H1 (cell line): ENCODE results near the gene AQP2. TPM values are rescaled to one million over a fixed set of nuclear protein-coding genes. Genes with fewer than 3 reads are reported as not detected.

Source experiments
- BACH1 ChIP-seq: IDR thresholded peaks from 2 replicates; pipeline ENCODE4 v1.6.1; 2012; ENCODE audit warnings: low read length, improper control_type of control experiment
- EZH2 ChIP-seq: fragments of 200-600 bp; sonication (generic); IDR thresholded peaks from 2 replicates; pipeline ENCODE4 v1.7.1; 2012; ENCODE audit warnings: low read depth, mild to moderate bottlenecking, moderate library complexity, low read length, inconsistent platforms; ENCODE audit not compliant: severe bottlenecking
- GABPA ChIP-seq: IDR thresholded peaks from 2 replicates; pipeline ENCODE4 v1.6.1; 2011; ENCODE audit warnings: mild to moderate bottlenecking, low read length, moderate library complexity, borderline replicate concordance; ENCODE audit not compliant: insufficient read depth
- KDM5A ChIP-seq: fragments of 200-600 bp; IDR thresholded peaks from 2 replicates; pipeline ENCODE4 v1.7.1; 2012; ENCODE audit warnings: mild to moderate bottlenecking, low read length, inconsistent platforms, mixed read lengths
- TAF7 ChIP-seq: optimal IDR thresholded peaks from 2 replicates; pipeline ENCODE3; 2011; ENCODE audit warnings: low read depth, mild to moderate bottlenecking, inconsistent platforms, low read length, moderate library complexity, borderline replicate concordance
- TCF12 ChIP-seq: IDR thresholded peaks from 2 replicates; pipeline ENCODE4 v1.6.1; 2011; ENCODE audit warnings: low read depth, mild to moderate bottlenecking, low read length
- polyA plus RNA-seq, 7 experiments: library from polyadenylated mRNA; depleted of rRNA in 3 of 7; stranded (reverse) in 5 of 7; unstranded in 2 of 7; fragments of >200 nt in 5 of 7; fragments of 200-250 nt in 2 of 7; gene quantifications; 1 replicate in 5 of 7; 2 replicates in 1 of 7; 4 replicates in 1 of 7; pipeline versions ENCODE4 v1.2.1 to v1.2.3, GENCODE V29; 2011 to 2013; ENCODE audit warnings: missing spikeins in 2 of 7, mixed read lengths in 2 of 7
- total RNA-seq: library from RNA; stranded (reverse); fragmentation: NEBNext Ultra II Directional; extraction: Animal tissue kit (Norgen Biotek cat#: 25700); gene quantifications from 2 replicates; pipeline ENCODE4 v1.2.1, GENCODE V29; 2021
- TF ChIP-seq, protein P1 (sequence below): IDR thresholded peaks from 2 replicates; pipeline ENCODE4 v1.6.1; 2012; ENCODE audit warnings: inconsistent platforms
- TF ChIP-seq, protein P2 (sequence below): IDR thresholded peaks from 2 replicates; pipeline ENCODE4 v1.6.1; 2011; ENCODE audit warnings: low read length, improper control_type of control experiment

AQP2 gene
- total and polyA plus RNA-seq, 2 of the 8 experiments (the other 6 are each of a cell fraction or from before 2014, with no cell fraction given), result not detected

DNA sequence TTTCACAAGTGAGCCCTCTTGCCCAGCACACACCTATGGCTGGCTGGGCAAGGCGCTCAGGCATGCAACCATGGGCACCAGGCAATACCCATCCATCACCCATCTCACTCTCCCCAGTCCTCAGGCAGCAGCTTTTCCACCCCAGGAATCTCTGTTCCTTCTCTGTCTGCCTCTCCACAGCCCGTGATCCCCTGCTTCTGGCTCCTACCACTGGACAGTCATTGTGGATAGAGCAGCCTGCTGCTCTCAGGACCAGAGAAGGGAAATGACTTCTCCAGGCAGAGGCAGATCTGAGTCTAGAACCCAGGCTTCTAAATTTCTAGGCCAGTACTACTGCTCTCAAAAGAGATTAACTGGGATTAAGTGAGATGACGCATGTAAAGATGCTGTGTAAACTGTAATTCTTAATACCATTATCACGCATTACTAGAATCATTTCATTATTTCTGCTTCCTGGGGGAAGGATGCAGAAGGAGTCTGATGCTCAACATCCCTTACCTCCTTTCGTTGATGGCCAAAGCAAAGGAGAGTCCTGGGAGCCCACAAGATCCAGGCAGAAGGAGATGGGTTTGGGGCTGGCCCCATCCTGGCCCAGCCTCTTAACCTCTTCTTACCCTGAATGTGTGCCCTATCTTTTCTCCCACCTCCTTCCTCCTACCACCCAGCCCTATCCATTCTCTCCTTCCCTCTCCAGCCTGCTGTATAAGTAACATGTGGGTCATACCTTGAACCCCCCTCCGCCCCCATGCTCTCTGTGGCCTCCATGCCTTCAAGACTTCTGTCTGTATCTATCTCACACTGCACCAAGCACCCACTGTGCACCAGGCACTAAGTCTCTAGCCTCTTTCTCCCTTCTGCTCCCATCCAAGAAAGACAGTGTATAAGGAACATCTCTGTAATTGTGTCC is 6.4 kb downstream of the AQP2 start (continued):
- TF ChIP-seq TAF7 (no peak), KDM5A (no peak), GABPA (no peak), BACH1 (no peak), TCF12 (no peak), EZH2 (no peak)
- TF ChIP-seq, protein P1, sequence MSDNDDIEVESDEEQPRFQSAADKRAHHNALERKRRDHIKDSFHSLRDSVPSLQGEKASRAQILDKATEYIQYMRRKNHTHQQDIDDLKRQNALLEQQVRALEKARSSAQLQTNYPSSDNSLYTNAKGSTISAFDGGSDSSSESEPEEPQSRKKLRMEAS, result no peak
- TF ChIP-seq, protein P2, sequence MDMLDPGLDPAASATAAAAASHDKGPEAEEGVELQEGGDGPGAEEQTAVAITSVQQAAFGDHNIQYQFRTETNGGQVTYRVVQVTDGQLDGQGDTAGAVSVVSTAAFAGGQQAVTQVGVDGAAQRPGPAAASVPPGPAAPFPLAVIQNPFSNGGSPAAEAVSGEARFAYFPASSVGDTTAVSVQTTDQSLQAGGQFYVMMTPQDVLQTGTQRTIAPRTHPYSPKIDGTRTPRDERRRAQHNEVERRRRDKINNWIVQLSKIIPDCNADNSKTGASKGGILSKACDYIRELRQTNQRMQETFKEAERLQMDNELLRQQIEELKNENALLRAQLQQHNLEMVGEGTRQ, result no peak
- TF ChIP-seq, all 59 proteins: peak for 0
